Ascending aorta (tissue), 2 donors: ENCODE measurements around the gene BRWD1. TPM values are rescaled to one million over a fixed set of nuclear protein-coding genes. Genes with fewer than 3 reads are reported as not detected.

ENCODE experiments used
- DNase-seq, 2 donors: peaks; one replicate each; pipeline ENCODE4 v3.0.0-alpha.2; 2019; ENCODE audit warnings: low spot score in 2 of 2
- H3K27ac ChIP-seq, 2 donors: fragments of 200-600 bp; sonication (generic); one replicate each; pipeline ENCODE4 v1.5.1; 2016 to 2017; ENCODE audit warnings: mild to moderate bottlenecking in 1 of 2
- H3K27me3 ChIP-seq: fragments of 200-600 bp; sonication (generic); one replicate; pipeline ENCODE4 v1.5.1; 2017
- H3K36me3 ChIP-seq, 2 donors: fragments of 200-600 bp; sonication (generic); one replicate each; pipeline ENCODE4 v1.5.1; 2016
- H3K4me1 ChIP-seq, 2 donors: fragments of 200-600 bp; sonication (generic); one replicate each; pipeline ENCODE4 v1.5.1; 2016 to 2017; ENCODE audit warnings: mild to moderate bottlenecking in 1 of 2
- H3K4me3 ChIP-seq, 2 donors: fragments of 200-600 bp; sonication (generic); one replicate each; pipeline ENCODE4 v1.5.1; 2016 to 2017; ENCODE audit warnings: mild to moderate bottlenecking in 1 of 2
- H3K9me3 ChIP-seq, 2 donors: fragments of 200-600 bp; sonication (generic); one replicate each; pipeline ENCODE4 v1.5.1; 2016
- intact Hi-C: fragments of 100-400 bp; cut with DNase I; formaldehyde crosslinking; loops from one replicate; pipeline ENCODE4 v1.15.1; 2023
- total RNA-seq: library from RNA; depleted of rRNA; stranded (reverse); fragments of >200 nt; gene quantifications from one replicate; pipeline ENCODE4 v1.1.0, GENCODE V29; 2016
- TF ChIP-seq, protein P1 (sequence below), 3 experiments: fragments of 200-600 bp in 2 of 3; fragments of 450-650 bp in 1 of 3; sonication (generic) in 2 of 3; IDR thresholded peaks; one replicate each; pipeline ENCODE4 v1.5.1; 2016 to 2019; ENCODE audit warnings: antibody characterized with exemption in 3 of 3, mild to moderate bottlenecking in 1 of 3, moderate library complexity in 1 of 3

Gene BRWD1
- total RNA-seq, 1 donor from 2014 or later, result 15.4 TPM

DNA sequence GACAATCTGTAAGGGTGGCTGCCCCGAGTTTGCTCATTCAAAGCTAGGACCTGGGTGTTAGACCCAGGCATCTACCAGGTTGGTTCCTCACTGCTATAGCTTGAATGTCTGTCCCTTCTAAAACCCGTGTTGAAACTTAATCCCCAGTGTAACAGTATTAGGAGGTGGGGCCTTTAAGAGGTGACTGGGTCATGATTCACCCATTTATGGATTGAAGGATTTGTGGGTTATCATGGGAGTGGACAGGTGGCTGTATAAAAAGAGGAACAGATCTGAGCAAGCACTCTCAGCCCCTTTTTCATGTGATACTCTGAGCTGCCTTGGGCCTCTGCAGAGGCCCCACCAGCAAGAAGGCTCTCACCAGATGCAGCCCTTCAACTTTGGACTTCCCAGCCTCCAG, 159.6 kb downstream of the BRWD1 start:
- Histone ChIP-seq H3K27ac (no peak overlapping the region), H3K9me3 (no peaks in the 10 kb centered on the region)
- intact Hi-C loops, result no loop called here

DNA sequence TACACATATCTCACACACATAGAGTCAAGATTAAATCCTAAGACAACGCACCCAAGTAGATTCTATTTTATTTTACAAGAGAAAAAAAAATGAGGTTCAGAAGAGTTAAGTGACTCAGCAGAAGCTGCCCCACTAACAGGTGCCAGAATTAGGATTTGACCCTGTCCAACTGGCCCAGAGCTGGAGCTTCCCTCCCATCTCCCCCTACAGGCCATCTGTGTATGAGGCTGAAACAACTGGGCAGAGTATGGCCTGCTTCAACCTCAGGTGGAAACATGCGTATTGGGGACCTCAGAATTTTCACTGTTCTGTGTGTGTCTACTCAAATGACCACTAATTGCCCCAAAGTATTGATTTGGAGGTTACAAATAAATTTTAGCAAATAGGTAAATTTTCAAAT, 160.1 kb downstream of the BRWD1 start:
- intact Hi-C loops, result no loop called here
- TF ChIP-seq, protein P1, sequence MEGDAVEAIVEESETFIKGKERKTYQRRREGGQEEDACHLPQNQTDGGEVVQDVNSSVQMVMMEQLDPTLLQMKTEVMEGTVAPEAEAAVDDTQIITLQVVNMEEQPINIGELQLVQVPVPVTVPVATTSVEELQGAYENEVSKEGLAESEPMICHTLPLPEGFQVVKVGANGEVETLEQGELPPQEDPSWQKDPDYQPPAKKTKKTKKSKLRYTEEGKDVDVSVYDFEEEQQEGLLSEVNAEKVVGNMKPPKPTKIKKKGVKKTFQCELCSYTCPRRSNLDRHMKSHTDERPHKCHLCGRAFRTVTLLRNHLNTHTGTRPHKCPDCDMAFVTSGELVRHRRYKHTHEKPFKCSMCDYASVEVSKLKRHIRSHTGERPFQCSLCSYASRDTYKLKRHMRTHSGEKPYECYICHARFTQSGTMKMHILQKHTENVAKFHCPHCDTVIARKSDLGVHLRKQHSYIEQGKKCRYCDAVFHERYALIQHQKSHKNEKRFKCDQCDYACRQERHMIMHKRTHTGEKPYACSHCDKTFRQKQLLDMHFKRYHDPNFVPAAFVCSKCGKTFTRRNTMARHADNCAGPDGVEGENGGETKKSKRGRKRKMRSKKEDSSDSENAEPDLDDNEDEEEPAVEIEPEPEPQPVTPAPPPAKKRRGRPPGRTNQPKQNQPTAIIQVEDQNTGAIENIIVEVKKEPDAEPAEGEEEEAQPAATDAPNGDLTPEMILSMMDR (IDR thresholded peaks at IDR 0.05), result peak in 1 of 3 experiments; percentile 27
- DNase-seq, result no peak

More for the DNA sequence above, 159.6 kb downstream of the BRWD1 start:
- no peaks in the 10 kb centered on the region for H3K36me3 ChIP-seq
- H3K4me1 ChIP-seq, result peaks cover 0 to 6% of the 10 kb centered on the region in 2 donors
- no peaks in the 10 kb centered on the region for H3K27me3 ChIP-seq
- no peak for DNase-seq
- no peak overlapping the region for H3K4me3 ChIP-seq
- TF ChIP-seq, protein P1 (IDR thresholded peaks at IDR 0.05), result no peak

DNA sequence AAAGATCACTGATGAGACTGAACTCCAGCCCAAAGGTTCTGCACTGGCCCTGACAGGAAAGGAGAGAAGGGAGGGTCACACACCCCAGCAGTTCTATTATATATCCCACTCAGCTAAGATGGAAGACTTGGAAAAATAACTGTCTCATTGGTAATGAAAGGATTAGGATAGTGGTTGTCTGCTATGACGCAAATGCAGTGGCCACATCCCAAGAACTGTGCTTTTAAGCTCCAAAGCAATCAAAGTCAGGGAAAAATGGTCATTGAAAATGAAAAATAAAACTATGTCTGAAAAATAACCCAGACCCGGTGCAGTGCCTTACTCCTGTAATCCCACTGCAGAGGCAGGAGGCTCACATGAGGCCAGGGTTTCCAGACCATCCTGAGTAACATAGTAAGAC, 161.2 kb downstream of the BRWD1 start:
- H3K27ac ChIP-seq, result no peak overlapping the region
- no peak for DNase-seq
- no peak overlapping the region for H3K4me3 ChIP-seq
- H3K27me3 ChIP-seq, result no peaks in the 10 kb centered on the region
- no peaks in the 10 kb centered on the region for H3K36me3 ChIP-seq
- TF ChIP-seq, protein P1 (IDR thresholded peaks at IDR 0.05), result no peak
- intact Hi-C loops, result no loop called here
- H3K4me1 ChIP-seq, result peaks cover 0 to 4% of the 10 kb centered on the region in 2 donors
- H3K9me3 ChIP-seq, result no peaks in the 10 kb centered on the region

More for the DNA sequence above, 160.1 kb downstream of the BRWD1 start:
- Histone ChIP-seq H3K4me1 (peaks cover 0 to 4% of the 10 kb centered on the region in 2 donors), H3K4me3 (no peak overlapping the region), H3K36me3 (no peaks in the 10 kb centered on the region), H3K27ac (no peak overlapping the region), H3K9me3 (no peaks in the 10 kb centered on the region), H3K27me3 (no peaks in the 10 kb centered on the region)

DNA sequence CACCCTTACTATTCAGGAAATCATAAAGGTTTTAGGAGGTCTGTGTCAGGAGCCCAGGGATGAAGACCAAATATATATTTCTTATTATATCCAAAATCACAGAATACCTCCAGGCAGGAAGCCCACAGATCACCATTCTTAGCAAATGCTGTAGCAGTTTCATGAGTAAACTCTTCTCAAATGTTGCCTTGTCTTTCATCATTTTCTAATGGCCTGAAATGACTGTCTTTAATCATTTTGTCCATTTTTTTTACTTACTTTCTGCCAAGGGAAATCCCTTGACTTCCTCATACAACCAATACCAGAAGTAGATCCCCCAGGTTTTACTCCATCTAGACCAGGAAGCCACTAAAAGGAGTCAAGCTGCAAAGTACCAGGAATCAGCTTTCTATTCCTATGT, 162.6 kb downstream of the BRWD1 start:
- no peaks in the 10 kb centered on the region for H3K9me3 ChIP-seq
- no peak overlapping the region for H3K4me3 ChIP-seq
- H3K27ac ChIP-seq, result no peak overlapping the region
- no peak for DNase-seq
- peaks cover 0 to 4% of the 10 kb centered on the region in 2 donors for H3K4me1 ChIP-seq
- intact Hi-C loops, result no loop called here
- H3K36me3 ChIP-seq, result no peaks in the 10 kb centered on the region
- TF ChIP-seq, protein P1 (IDR thresholded peaks at IDR 0.05), result no peak
- no peaks in the 10 kb centered on the region for H3K27me3 ChIP-seq

DNA sequence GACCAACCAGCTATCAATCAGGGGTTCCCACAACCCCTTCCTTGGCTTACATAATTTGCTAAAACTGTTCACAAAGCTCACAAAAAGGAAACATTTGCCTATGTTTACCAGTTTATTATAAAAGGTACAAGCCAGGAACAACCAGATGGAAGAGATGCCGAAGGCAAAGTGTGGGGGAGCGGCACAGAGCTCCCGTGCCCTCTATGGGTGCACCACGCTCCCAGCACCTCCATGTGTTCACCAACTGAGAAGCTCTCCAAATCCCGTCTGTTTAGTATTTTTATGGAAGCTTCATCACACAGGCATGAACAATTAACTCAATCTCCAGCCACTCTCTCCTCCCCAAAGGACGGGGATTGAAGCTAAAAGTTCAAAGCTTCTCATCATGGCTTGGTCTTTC, 163.1 kb downstream of the BRWD1 start:
- intact Hi-C loops, result no loop called here
- H3K27me3 ChIP-seq, result no peaks in the 10 kb centered on the region
- H3K36me3 ChIP-seq, result no peaks in the 10 kb centered on the region
- no peak overlapping the region for H3K4me3 ChIP-seq
- TF ChIP-seq, protein P1 (IDR thresholded peaks at IDR 0.05), result no peak
- no peaks in the 10 kb centered on the region for H3K9me3 ChIP-seq
- H3K4me1 ChIP-seq, result no peaks in the 10 kb centered on the region
- H3K27ac ChIP-seq, result no peak overlapping the region
- no peak for DNase-seq

DNA sequence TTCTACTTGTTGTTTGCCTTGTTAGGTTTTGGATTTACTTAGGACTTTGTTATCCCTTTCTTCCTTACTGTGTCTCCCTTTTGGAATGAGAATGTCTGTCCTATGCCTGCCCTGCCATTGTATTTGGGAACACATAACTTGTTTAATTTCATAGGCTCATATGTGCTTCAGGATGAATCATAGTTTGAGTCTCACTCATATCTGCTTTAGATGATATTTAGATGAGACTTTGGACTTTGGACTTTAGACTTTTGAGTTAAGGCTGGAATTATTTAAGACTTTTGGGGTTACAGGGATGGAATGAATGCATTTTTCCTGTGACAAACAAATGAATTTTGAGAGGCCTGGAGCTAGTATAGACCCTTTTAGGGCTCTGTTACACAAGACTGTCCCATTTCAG, 163.6 kb downstream of the BRWD1 start:
- H3K4me3 ChIP-seq, result no peak overlapping the region
- no peak for DNase-seq
- H3K27me3 ChIP-seq, result no peaks in the 10 kb centered on the region
- H3K27ac ChIP-seq, result no peak overlapping the region
- H3K9me3 ChIP-seq, result no peaks in the 10 kb centered on the region
- TF ChIP-seq, protein P1 (IDR thresholded peaks at IDR 0.05), result no peak
- no peaks in the 10 kb centered on the region for H3K4me1 ChIP-seq
- intact Hi-C loops, result no loop called here
- no peaks in the 10 kb centered on the region for H3K36me3 ChIP-seq
